ENCODE results near the gene CUL1.

The CUL1 gene

GRCh38 chr7:148750442-148751355 is 52.0 kb downstream of the CUL1 start:
- no peak overlapping the region for H3K4me3 ChIP-seq (ENCODE audit: low read depth, low read length)
- DNase-seq (ENCODE audit: low read depth), result no peak
- TF ChIP-seq CTCF (IDR thresholded peaks at IDR 0.05; ENCODE audit: insufficient read depth, low read depth, low read length, missing control alignments), result no peak

- no peak for DNase-seq (ENCODE audit: low read depth)
- H3K4me3 ChIP-seq (ENCODE audit: low read depth, low read length), result no peak overlapping the region
- no peak for TF ChIP-seq CTCF (IDR thresholded peaks at IDR 0.05; ENCODE audit: insufficient read depth, low read depth, low read length, missing control alignments)
Observed at GRCh38 chr7:148753224-148753623, 54.5 kb downstream of the CUL1 start.

GRCh38 chr7:148754912-148755311 is 56.2 kb downstream of the CUL1 start:
- DNase-seq (ENCODE audit: low read depth), result no peak
- H3K4me3 ChIP-seq (ENCODE audit: low read depth, low read length), result no peak overlapping the region
- TF ChIP-seq CTCF (IDR thresholded peaks at IDR 0.05; ENCODE audit: insufficient read depth, low read depth, low read length, missing control alignments), result no peak

GRCh38 chr7:148761499-148762278 is 63.0 kb downstream of the CUL1 start:
- H3K4me3 ChIP-seq (ENCODE audit: low read depth, low read length), result no peak overlapping the region
- no peak for TF ChIP-seq CTCF (IDR thresholded peaks at IDR 0.05; ENCODE audit: insufficient read depth, low read depth, low read length, missing control alignments)
- DNase-seq (ENCODE audit: low read depth), result no peak

GRCh38 chr7:148763622-148764021 is 64.9 kb downstream of the CUL1 start:
- TF ChIP-seq CTCF (IDR thresholded peaks at IDR 0.05; ENCODE audit: insufficient read depth, low read depth, low read length, missing control alignments), result no peak
- DNase-seq (ENCODE audit: low read depth), result no peak
- no peak overlapping the region for H3K4me3 ChIP-seq (ENCODE audit: low read depth, low read length)

GRCh38 chr7:148770004-148770403 is 71.3 kb downstream of the CUL1 start:
- DNase-seq (ENCODE audit: low read depth), result no peak
- no peak overlapping the region for H3K4me3 ChIP-seq (ENCODE audit: low read depth, low read length)
- no peak for TF ChIP-seq CTCF (IDR thresholded peaks at IDR 0.05; ENCODE audit: insufficient read depth, low read depth, low read length, missing control alignments)

Measured in GM12865 (cell line).